GM18499 (cell line): Measurements from ENCODE around the gene FOXD3.

Source experiments
- ATAC-seq: cut with Tn5 transposase; IDR thresholded peaks from one replicate; pipeline ENCODE4 v1.9.1; 2021; ENCODE audit warnings: moderate number of reproducible peaks; ENCODE audit not compliant: insufficient read depth, unreplicated experiment

Gene FOXD3

GRCh38 chr1:63322114-63322943 is at the start of gene FOXD3:
Gene FOXD3 (plus strand): TSS chr1:63322567. CDS start chr1:63323059, 492 bp downstream.
- no peak for ATAC-seq

- no peak for ATAC-seq
Observed at GRCh38 chr1:63272811-63273210, 49.6 kb upstream of the FOXD3 start.

GRCh38 chr1:63274371-63274770 is 48.0 kb upstream of the FOXD3 start:
- ATAC-seq, result no peak

GRCh38 chr1:63274979-63275378 is 47.4 kb upstream of the FOXD3 start:
- ATAC-seq, result no peak

GRCh38 chr1:63276624-63277023 is 45.7 kb upstream of the FOXD3 start:
- ATAC-seq, result no peak

GRCh38 chr1:63277195-63278192 is 44.9 kb upstream of the FOXD3 start:
- ATAC-seq, result no peak

GRCh38 chr1:63281753-63282152 is 40.6 kb upstream of the FOXD3 start:
- ATAC-seq, result no peak

GRCh38 chr1:63289135-63289534 is 33.2 kb upstream of the FOXD3 start:
- ATAC-seq, result no peak

GRCh38 chr1:63294803-63295594 is 27.4 kb upstream of the FOXD3 start:
- no peak for ATAC-seq

- no peak for ATAC-seq
Observed at GRCh38 chr1:63304410-63304809, 18.0 kb upstream of the FOXD3 start.

- no peak for ATAC-seq
Observed at GRCh38 chr1:63305043-63305442, 17.3 kb upstream of the FOXD3 start.

- no peak for ATAC-seq
Observed at GRCh38 chr1:63307196-63307794, 15.1 kb upstream of the FOXD3 start.

- ATAC-seq, result no peak
Observed at GRCh38 chr1:63316598-63316983, 5.8 kb upstream of the FOXD3 start.

GRCh38 chr1:63316984-63317816 is 5.2 kb upstream of the FOXD3 start:
- no peak for ATAC-seq

- ATAC-seq, result no peak
Observed at GRCh38 chr1:63317817-63318152, 4.6 kb upstream of the FOXD3 start.

GRCh38 chr1:63318201-63318979 is 4.0 kb upstream of the FOXD3 start:
- ATAC-seq, result no peak

- ATAC-seq, result no peak
Observed at GRCh38 chr1:63319046-63320021, 3.0 kb upstream of the FOXD3 start.
